GM06990 (cell line): ENCODE results near the gene PERM1.

Source experiments
- DNase-seq: peaks from one replicate; pipeline ENCODE4 v3.0.0-alpha.2; 2011; ENCODE audit not compliant: insufficient read length; ENCODE audit errors: extremely low read depth
- H3K27me3 ChIP-seq: replicated peaks from 2 replicates; pipeline ENCODE4 v1.6.0; 2011; ENCODE audit warnings: low read length; ENCODE audit not compliant: control insufficient read depth, insufficient read depth
- H3K36me3 ChIP-seq: 2 replicates; pipeline ENCODE4 v1.5.1; 2011; ENCODE audit warnings: low read length; ENCODE audit not compliant: control insufficient read depth, insufficient read depth
- H3K4me3 ChIP-seq: replicated peaks from 2 replicates; pipeline ENCODE4 v1.5.1; 2011; ENCODE audit warnings: low read depth, mild to moderate bottlenecking, control low read depth, low read length
- CTCF ChIP-seq: IDR thresholded peaks from 2 replicates; pipeline ENCODE4 v1.5.1; 2011; ENCODE audit warnings: low read length, control low read depth, mild to moderate bottlenecking, inconsistent platforms; ENCODE audit not compliant: insufficient read depth, poor library complexity, severe bottlenecking

Gene PERM1

GRCh38 chr1:966704-967300 is 15.1 kb downstream of the PERM1 start:
- peak overlapping the region; percentile 69 for H3K4me3 ChIP-seq

GRCh38 chr1:966135-966703 is 15.7 kb downstream of the PERM1 start, which contains the start of gene PLEKHN1:
Gene PLEKHN1, plus strand, starts transcription at chr1:966482. Its CDS starts 50 bp downstream, at chr1:966532.
- no peak for TF ChIP-seq CTCF
- no peaks in the 10 kb centered on the region for H3K27me3 ChIP-seq
- peak within 1 kb of the TSS; percentile 69 for H3K4me3 ChIP-seq
- DNase-seq = no peak
- H3K36me3 ChIP-seq = peaks cover 2% of the 10 kb centered on the region; the same call in 1 of the 2 replicates

More at GRCh38 chr1:966704-967300, 15.1 kb downstream of the PERM1 start:
- H3K27me3 ChIP-seq = no peaks in the 10 kb centered on the region
- DNase-seq = peak; percentile 75
- peaks cover 2% of the 10 kb centered on the region; the same call in 1 of the 2 replicates for H3K36me3 ChIP-seq
- TF ChIP-seq CTCF = no peak

- no peak for DNase-seq
- no peaks in the 10 kb centered on the region for H3K27me3 ChIP-seq
- peaks cover 2% of the 10 kb centered on the region; the same call in 1 of the 2 replicates for H3K36me3 ChIP-seq
- TF ChIP-seq CTCF = no peak
- H3K4me3 ChIP-seq = no peak overlapping the region
These were observed 16.3 kb downstream of the PERM1 start for GRCh38 chr1:965526-966134.

GRCh38 chr1:964691-965525 is 17.0 kb downstream of the PERM1 start:
- no peaks in the 10 kb centered on the region for H3K27me3 ChIP-seq

More at GRCh38 chr1:964691-965525, 17.0 kb downstream of the PERM1 start:
- no peak overlapping the region for H3K4me3 ChIP-seq
- peaks cover 2% of the 10 kb centered on the region; the same call in 1 of the 2 replicates for H3K36me3 ChIP-seq
- no peak for TF ChIP-seq CTCF
- no peak for DNase-seq
